HG02970 (cell line): Measurements from ENCODE around the gene DCAF6.
"Not testable (repeated sequence)": the region's sequence is repeated elsewhere in the genome, so short reads cannot be mapped to it uniquely, and the experiment has no call there.

Experiments used
- ATAC-seq: cut with Tn5 transposase; IDR thresholded peaks from one replicate; pipeline ENCODE4 v1.9.1; 2021; ENCODE audit warnings: mild to moderate bottlenecking, moderate library complexity, moderate number of reproducible peaks; ENCODE audit not compliant: unreplicated experiment, low FRiP score

DCAF6 gene

DNA sequence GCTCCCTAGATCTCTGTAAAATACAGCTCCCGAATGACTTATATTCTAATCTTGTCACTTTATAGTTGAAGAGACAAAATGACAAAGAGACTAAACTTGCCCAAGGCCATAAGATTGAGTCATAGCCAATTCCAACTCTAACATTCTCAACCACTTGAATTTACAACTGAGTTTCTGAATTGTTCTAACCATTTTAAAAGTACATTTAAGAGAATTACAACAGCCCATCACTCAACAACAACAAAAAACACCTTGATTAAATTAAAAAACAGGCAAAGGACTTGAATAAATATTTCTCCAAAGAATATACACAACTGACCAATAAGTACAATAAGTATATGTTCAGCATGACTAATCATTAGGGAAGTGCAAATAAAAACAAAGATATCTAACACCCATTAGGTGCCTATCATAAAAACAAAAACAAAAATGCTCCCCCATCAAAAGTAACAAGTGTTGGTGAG lies 13.8 kb upstream of the DCAF6 start:
- ATAC-seq, result no peak

DNA sequence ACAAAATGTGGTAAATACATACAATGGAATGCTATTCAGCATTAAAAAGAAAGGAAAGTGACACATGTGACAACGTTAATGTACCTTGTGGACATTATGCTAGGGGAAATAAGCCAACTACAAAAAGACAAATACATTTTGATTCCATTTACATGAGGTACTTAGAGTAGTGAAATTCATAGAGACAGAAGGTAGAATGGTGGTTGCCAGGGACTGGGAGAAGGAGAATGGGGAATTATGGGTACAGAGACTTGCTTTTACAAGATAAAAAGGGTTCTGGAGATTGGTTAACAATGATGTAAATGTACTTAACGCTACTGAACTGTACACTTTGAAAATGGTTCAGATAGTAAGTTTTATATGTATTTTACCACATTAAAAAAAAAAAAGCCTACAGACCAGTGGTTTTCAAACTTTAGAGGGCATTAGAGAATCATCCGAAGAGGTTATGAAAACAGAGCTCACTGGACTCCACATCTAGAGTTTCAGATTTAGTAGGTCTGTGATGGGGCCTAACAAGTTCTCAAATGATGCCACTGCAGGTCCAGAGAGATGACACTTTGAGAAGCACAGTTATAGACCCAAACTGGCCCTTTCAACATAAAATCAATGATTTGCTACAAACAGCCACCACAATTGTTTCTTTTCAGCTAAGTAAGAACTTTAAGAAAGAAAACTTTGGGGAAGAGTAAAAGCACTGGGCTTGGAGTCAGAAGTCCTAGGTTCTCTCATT lies 13.0 kb upstream of the DCAF6 start:
- no peak for ATAC-seq

DNA sequence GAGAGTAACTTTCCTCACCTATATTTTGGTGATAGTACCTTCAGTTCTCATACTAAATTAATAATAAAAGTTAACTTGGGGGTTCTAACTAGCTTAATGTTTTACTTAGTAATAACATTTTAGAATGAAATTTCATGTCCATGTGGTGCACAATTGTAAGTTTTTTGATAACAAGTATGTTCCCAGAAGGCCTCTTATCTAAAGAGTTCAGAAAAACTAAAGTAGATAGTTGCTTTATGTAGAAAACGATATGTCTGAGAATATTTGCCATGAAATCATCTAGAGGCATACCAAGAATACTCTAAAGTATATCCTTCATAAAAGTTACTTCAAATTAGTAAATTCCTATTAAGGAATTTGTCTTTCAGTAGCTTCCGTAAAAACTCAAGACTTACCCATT lies 12.4 kb upstream of the DCAF6 start:
- no peak for ATAC-seq

DNA sequence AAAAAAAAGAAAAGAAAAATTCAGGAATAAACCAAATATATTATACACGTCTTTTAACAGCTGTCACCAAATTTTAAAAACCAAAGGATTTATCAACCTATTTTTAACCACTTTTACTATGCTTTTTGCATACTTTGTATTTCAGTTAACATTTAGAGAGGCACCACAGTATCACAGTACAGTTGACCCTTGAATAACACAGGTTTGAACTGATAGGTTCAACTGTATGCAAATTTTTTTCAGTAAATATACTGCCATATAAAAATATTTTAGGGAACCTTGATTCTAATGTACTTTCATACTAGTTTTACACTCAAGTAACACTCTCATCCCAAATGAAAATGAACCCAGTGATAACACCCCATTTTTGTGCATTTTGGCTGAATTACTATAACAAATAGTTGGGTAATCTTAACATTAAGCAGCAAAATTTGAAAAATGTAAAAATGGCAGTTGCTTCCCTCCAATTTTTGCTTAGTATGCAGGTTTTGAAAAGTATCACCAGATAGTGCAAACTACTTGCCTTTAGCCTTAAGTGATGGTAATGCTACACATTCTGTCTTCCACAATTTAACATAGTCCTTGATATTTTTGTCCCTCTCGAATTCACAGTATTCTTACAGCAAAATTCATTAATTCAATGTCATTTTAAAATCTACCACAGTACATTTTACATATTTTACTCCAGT lies 11.8 kb upstream of the DCAF6 start:
- no peak for ATAC-seq

DNA sequence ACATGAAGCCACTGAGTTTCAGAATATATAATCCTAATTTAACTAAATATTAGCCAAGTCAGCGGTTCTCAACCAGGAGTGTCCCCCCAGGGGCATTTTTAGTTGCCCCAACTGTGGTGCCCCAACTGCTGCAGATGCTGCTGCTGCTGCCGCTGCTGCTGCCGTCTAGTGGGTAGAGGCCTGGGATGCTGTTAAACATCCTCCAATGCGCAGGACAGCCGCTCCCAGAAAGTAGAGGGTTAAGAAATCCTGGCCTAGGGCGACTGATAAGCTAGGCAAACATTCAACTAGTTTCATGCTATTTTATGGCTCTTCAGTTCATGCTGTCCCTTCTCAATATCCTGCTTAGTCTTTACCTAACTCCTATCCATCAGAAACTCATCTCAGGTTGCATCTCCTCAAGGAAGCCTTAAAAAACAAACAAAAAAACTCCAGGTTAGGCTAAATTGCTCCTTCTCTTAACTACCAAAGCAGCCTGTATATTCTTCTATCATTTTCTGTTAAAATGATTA lies 9.9 kb upstream of the DCAF6 start:
- ATAC-seq, result no peak

DNA sequence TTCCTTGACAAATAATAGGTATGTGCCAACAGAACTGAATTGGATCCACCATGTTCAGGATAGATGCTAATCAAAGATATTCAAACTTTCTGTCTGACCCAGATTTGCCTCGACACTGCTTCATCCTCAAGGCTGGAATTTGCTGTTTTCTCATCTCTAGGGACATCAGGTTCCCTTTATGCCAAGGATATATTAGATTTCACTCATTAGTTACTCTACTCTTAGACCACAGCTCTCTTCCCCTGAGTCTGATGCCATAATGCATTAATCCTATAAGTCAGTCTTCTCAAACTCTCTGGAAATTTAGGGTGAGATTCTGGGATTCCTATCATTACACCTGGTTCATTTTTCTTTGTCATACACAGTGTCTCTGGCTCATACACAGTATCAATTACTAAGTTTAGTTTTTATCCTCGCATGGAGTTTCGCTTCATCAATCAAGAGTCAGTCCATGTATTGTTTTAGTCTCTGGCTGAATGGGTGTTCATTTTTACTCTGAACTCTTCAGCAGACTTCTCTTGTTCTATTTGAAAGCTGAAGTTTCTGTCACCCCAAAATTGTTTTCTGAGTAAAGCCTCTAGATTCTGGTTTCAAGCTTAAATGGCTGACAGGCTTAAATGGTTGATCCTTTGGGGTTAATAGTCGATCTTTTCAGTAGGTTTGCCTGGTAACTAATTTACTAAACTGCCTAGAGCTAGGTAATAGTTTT lies 9.3 kb upstream of the DCAF6 start:
- ATAC-seq, result no peak

DNA sequence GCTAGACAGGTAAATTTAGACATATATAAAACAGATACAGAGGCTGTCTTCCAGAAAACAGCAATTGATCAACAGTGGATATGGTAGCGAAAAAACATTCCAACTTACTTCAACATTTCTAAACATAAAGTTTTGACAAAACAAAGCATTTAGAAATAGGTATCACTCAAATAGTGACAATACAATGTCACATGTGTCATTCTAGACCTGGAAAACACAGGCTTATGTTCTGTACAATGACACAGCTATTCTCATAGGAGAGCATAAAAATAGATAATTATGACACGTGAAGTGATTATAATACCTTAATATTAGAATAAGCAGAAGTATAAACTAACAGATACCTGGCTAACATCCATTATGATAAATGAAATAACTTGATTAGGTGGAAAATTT lies 8.0 kb upstream of the DCAF6 start:
- ATAC-seq, result no peak

DNA sequence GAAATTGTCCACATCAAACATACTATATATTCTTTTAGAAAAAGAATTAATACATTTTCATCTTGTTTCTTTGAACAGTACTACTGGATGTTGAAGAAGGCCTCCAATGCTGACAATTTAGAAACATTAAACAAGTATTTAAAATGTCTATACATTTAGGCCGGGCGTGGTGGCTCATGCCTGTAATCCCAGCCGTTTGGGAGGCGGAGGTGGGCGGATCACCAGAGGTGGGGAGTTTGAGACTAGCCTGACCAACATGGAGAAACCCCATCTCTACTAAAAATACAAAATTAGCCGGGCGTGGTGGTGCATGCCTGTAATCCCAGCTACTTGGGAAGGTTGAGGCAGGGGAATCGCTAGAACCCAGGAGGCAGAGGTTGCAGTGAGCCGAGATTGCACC lies 7.6 kb upstream of the DCAF6 start:
- ATAC-seq, result not testable (repeated sequence)

DNA sequence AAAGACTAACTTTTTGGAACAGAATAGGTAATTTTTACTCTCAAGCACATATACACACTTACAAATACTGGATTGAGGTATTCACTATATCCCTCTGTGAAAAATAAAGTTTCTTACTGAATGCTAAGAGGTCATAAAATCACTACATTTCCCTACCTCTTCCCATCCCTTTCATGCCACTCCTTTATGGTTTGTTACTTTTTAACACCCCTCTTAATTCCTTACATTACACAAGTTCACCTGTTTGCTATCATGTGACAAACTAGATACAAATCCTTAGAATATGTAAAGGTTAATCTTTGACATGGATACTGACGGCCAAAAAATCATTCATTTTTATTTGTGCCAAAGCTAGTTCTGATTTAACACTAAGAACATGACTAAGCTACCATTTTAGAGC lies 6.8 kb upstream of the DCAF6 start:
- ATAC-seq, result no peak

DNA sequence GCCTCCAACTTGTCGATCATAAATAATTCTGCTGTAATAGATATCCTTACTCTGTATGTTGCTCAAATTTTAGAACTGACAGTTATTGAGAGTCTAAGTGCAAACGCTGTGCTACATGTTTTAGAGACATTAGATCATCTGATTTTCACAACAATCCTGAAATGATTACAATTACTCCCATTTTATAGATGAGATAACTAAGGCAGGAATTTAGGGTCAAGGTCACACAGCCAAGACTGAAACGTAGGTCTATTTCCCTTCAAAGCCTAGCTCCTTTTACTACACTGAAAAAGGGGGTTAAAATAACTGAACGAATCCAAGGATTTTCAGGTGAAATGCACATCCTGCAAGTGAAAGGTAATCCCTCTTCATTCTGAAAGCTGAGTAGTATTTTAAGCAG lies 2.7 kb upstream of the DCAF6 start:
- ATAC-seq, result no peak

DNA sequence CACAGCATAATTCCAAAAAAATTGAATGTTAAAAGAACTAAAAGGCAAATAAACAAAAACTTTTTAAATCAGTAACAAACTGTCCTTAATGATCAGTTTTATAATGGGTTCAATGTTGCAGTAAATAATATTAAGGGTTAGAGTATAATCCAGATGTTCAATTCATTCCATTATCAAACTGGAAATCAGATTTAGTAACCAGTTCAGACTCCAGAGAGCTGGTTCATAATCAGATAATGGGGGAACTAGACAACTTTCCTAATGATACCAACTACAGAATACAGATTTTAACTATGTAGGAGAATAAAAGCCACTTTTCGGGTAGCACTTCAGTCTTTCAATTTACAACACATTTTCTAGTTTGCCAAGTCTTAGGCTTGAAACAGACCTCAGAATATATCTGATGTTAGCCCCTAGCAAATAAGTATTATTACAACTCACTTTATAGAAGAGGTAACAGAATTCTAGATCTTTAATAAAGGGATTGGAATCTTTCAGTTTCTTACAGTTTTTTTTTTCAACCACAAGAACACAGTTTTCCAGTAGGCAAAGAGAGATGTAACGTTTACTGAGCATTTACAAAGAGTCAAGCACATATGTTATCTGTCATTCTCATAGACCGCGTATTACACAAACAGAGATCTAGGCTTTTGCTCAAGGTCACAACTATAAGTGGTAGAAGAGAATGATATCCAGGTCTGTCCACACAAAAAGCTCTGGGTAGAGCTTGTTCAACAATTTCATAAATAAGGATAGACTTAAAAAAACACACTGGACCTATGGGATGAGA lies 1.9 kb upstream of the DCAF6 start:
- ATAC-seq, result no peak

DNA sequence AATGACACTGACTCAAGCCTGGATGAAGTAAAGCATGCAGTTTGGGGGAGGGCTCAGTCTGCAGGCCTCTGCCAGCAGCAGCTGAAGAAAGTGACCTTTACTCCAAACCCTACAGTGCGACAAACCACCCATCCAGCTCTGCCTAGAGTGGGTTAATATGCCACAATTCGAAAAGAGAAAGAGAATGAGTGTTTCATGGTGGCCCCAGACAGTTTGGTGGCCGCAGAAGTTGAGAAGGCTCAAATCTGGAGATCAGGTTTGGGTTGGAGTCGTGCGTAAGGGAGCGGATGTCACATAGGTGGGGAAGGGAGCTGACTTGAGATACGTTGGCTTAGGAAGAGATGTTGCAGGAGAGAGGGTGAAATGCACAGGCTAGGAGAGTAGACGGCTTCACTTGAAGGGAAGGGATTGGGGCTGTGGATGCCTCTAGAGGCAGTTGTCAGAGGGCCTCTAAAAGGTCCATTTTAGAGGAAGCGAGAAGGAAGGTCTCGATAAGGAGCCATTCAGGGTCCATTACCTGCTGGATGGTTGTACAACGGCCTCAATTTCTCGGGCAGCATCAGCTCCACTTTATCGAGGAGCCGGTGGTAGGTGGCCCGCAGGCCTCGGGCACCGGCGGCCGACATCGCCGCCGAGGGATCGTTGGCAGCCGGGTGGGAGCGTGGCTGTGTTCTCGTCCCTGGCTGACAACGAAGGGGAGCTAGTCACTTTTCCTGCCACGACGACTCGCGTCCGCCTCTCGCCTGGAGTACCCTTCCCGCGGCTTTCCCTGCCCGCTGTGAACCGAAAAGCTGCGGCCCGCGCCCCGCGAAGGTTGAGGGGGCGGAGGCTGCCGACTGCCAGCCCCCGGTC lies 1.0 kb upstream of the DCAF6 start:
- peak; percentile 2 for ATAC-seq

DNA sequence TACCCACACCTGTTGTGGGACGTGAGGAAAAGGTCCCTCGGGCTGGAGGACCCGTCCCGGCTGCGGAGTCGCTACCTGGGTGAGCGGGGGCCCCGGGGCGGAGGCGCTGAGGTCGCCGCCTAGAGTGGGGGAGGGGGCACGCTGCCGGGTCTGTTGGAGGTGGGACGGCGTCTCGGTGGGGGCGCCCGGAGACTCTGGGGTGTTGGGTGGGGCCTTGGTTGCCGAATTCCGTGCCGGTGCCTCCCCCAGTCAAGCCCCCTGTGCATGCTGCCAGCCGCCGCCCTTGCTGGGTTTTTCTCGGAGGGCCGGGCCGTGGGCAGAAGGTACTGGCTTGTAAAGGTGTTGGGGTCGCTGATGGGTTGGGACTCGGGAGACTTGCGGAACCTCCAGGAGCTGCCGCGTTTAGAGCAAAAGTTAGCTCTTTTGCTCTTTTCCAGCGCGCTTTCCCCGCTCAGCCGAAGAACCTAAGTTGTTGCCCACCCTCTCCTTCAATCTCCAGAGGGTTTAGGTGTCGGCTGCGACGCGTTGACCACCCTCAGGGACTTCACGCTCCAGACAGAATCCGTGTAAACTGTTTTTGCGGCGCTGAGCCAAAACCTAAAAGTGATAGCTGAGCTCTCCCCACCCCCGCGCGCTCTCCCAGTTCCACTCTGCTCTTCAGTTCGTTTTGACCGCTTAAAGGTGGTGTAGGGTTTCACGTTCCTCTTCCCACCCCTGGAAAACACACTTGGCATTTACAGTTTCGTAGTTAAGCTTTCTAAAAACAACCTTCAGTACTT lies 636 bp downstream of the DCAF6 start, which contains the start of gene MPC2:
TSS of gene MPC2 (minus strand) at position 143 of the 779 bp plus-strand sequence. CDS start 1,231 bp downstream, outside the sequence.
- peak; percentile 7 for ATAC-seq

DNA sequence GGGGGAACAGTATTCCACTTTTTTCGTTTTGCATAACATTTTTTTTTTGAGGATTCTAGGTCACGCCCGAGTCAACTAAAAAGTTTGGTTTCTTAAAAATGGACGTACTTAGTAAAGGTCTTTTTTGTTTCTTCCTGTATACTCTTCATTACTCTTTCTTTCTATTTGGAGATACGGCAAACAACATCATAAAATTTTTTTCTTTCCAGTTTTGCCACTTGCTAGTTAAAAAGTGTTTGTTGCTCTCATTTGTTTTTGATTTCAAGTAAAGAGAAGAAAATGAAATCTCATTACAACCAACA lies 1.2 kb downstream of the DCAF6 start:
- ATAC-seq, result no peak

DNA sequence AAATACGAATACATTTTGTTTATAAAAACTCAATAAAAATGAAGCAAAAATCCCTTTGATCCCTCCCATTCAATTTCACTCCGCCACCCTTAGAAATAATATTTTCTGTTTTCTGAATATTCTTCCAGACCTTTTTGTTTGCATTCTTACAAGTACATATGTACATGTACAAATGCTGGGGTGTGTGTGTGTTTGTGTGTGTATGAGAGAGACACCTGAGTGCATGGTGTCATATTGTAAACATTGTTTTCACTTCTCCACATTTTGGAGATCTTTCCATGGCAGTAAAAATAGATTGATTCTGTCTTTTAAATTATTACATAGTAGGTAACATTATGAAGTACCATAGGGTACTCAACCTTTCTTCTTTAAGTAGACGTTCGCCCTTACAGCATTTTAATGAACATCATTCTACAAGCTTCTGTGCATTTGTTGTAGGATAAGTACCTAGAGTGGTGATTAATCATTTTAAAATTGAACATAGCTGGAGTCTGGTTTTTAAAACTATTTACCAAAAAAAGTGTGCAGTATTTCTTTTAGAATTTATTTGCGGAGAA lies 1.7 kb downstream of the DCAF6 start:
- no peak for ATAC-seq

DNA sequence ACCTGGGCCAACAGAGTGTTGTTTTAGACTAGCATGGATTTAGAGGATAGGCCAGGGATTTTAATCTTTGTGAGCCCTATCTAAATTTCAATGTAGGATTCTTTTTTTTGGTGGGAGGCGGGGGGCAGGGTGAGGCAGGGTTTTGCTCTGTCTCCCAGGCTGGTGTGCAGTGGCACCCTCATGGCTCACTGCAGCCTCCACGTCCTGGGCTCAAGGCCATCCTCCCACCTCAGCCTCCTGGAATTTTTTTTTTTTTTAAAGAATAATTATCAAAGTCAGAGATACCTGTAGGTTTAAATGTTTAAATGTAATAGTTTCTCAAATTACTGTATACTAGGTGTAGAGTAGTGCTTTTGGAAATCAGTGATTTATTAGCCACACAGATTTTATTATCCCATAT lies 3.8 kb downstream of the DCAF6 start:
- ATAC-seq, result no peak

DNA sequence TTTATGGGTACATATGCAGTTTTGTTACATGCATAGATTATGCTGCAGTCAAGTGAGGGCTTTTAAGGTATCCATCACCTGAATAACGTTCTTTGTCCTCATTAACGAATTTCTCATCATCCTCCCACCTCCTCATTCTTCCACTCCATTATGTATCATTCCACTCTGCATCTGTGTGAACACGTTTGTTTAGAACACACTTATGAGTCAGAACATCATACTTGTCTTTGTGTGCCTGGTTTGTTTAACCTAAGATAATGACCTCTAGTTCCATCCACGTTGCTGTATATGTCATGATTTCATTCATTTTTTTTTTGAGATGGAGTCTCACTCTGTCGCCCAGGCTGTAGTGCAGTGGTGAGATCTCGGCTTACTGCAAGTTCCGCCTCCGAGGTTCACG lies 7.1 kb downstream of the DCAF6 start:
- no peak for ATAC-seq

DNA sequence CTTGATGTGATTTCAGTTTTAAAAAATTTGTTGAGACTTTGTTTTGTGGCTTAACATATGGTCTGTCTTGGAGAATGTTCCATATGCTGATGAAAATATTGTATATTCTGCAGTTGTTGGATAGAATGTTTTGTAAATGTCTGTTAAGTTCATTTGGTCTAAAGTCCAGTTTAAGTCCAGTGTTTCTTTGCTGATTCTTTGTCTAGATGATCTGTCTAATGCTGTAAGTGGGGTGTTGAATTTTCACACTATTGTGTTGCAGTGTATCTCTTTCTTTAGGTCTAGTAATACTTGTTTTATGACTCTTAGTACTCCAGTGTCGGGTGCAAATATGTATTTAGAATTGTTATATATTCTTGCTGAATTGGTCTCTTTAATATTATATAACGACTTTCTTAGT lies 11.2 kb downstream of the DCAF6 start:
- ATAC-seq, result no peak

DNA sequence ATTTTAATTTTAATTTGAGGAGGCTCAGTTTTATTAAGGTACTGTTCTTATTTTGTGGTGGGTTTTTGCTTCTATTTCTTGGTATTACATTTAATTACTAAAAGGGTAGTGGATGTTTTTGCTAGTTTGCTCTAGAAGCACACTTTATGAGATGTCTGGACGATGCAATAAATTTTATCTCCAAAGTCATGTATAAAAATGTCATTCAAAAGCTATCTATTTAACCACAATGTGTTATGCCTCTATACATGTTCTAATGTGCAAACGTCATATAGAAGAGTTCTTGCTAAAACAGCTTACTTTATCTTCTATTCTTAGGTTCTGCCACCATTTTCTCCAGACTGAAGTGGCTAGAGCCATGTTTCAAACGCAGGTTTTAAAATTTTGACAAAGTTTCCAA lies 13.3 kb downstream of the DCAF6 start:
- ATAC-seq, result no peak
